SK-N-SH (cell line): Measurements from ENCODE around the gene TRDN. TPM values are rescaled to one million over a fixed set of nuclear protein-coding genes. Genes with fewer than 3 reads are reported as not detected.

Source experiments
- CTCF ChIA-PET: fragments of 300-600, 350-600 bp; formaldehyde crosslinking; extraction: SDS; loops from one replicate; lab custom pipeline; 2021; lab: Yijun Ruan, JAX
- POLR2A ChIA-PET: fragments of 350-600 bp; sonication (Branson Sonifier 250); formaldehyde crosslinking; extraction: SDS; loops from one replicate; lab custom pipeline; 2020; ENCODE audit warnings: antibody characterized with exemption, inconsistent platforms; lab: Yijun Ruan, JAX
- DNase-seq: peaks from one replicate; pipeline ENCODE4 v3.0.0; 2012
- H2AFZ ChIP-seq: fragments of 200-600 bp; sonication (generic); 2 replicates; pipeline ENCODE4 v1.8.1; 2016; ENCODE audit warnings: antibody characterized with exemption, mild to moderate bottlenecking, low read depth
- H3F3A ChIP-seq: fragments of 200-600 bp; sonication (generic); replicated peaks from 2 replicates; pipeline ENCODE3; 2016; ENCODE audit warnings: antibody characterized with exemption, mild to moderate bottlenecking; ENCODE audit not compliant: insufficient read depth
- H3K27ac ChIP-seq, 2 experiments: fragments of 200-500 bp in 1 of 2; fragments of 200-600 bp in 1 of 2; sonication (Bioruptor generic) in 1 of 2; sonication (generic), shearing (Covaris generic) in 1 of 2; 2 replicates each; pipeline versions ENCODE4 v1.5.1 to v1.6.1; 2014 to 2016; ENCODE audit warnings: low read depth in 2 of 2, inconsistent platforms in 1 of 2, low read length in 1 of 2, mild to moderate bottlenecking in 1 of 2, mixed read lengths in 1 of 2
- H3K27me3 ChIP-seq: fragments of 200-600 bp; sonication (generic), shearing (Covaris generic); 2 replicates; pipeline ENCODE4 v1.6.1; 2016; ENCODE audit warnings: mixed run types; ENCODE audit not compliant: insufficient read depth
- H3K36me3 ChIP-seq, 2 experiments: fragments of 200-500 bp in 1 of 2; fragments of 200-600 bp in 1 of 2; sonication (Bioruptor generic) in 1 of 2; sonication (generic) in 1 of 2; replicated peaks in 1 of 2; 2 replicates each; pipeline versions ENCODE3 to v1.5.1; 2014 to 2016; ENCODE audit warnings: low read length in 1 of 2, mild to moderate bottlenecking in 1 of 2; ENCODE audit not compliant: insufficient read depth in 2 of 2, control insufficient read depth in 1 of 2
- H3K4me1 ChIP-seq, 2 experiments: fragments of 200-500 bp in 1 of 2; fragments of 200-600 bp in 1 of 2; sonication (Bioruptor generic) in 1 of 2; sonication (generic), shearing (Covaris generic) in 1 of 2; 2 replicates each; pipeline versions ENCODE4 v1.5.1 to v1.6.1; 2014 to 2016; ENCODE audit warnings: low read depth in 1 of 2, low read length in 1 of 2, mixed run types in 1 of 2; ENCODE audit not compliant: insufficient read depth in 2 of 2, control insufficient read depth in 1 of 2
- H3K4me2 ChIP-seq: fragments of 200-600 bp; sonication (generic), shearing (Covaris generic); 2 replicates; pipeline ENCODE4 v1.6.1; 2017; ENCODE audit warnings: mixed run types
- H3K4me3 ChIP-seq, 2 experiments: fragments of 200-500 bp in 1 of 2; fragments of 200-600 bp in 1 of 2; sonication (Bioruptor generic) in 1 of 2; sonication (generic), shearing (Covaris generic) in 1 of 2; 2 replicates each; pipeline versions ENCODE4 v1.5.1 to v1.8.1; 2014 to 2016; ENCODE audit warnings: low read depth in 2 of 2, inconsistent platforms in 1 of 2, low read length in 1 of 2, mild to moderate bottlenecking in 1 of 2, mixed read lengths in 1 of 2, moderate library complexity in 1 of 2
- H3K79me2 ChIP-seq: fragments of 200-600 bp; sonication (generic); 2 replicates; pipeline ENCODE4 v1.8.1; 2017; ENCODE audit warnings: mild to moderate bottlenecking; ENCODE audit not compliant: insufficient read depth
- H3K9ac ChIP-seq: fragments of 200-600 bp; sonication (generic); 2 replicates; pipeline ENCODE4 v1.6.1; 2017; ENCODE audit warnings: mixed run types
- H3K9me2 ChIP-seq: fragments of 200-600 bp; sonication (generic); 2 replicates; pipeline ENCODE4 v1.6.1; 2017; ENCODE audit warnings: mixed run types
- H3K9me3 ChIP-seq: fragments of 200-600 bp; sonication (generic); 2 replicates; pipeline ENCODE4 v1.6.1; 2017; ENCODE audit warnings: mixed run types, mild to moderate bottlenecking, moderate library complexity
- H4K20me1 ChIP-seq: fragments of 200-600 bp; sonication (generic); 2 replicates; pipeline ENCODE4 v1.6.1; 2017; ENCODE audit warnings: mild to moderate bottlenecking, mixed run types; ENCODE audit not compliant: insufficient read depth
- FOXM1 ChIP-seq: IDR thresholded peaks from 2 replicates; pipeline ENCODE4 v1.4.0; 2012; ENCODE audit warnings: low read depth, mild to moderate bottlenecking
- GABPA ChIP-seq: IDR thresholded peaks from 2 replicates; pipeline ENCODE4 v1.4.0; 2012; ENCODE audit warnings: low read depth, mild to moderate bottlenecking
- GATA2 ChIP-seq: sonication (generic); formaldehyde crosslinking; IDR thresholded peaks from 2 replicates; pipeline ENCODE4 v1.5.0; 2020; ENCODE audit warnings: mild to moderate bottlenecking, missing genetic modification reagents
- MXI1 ChIP-seq: IDR thresholded peaks from 2 replicates; pipeline ENCODE4 v1.6.1; 2012; ENCODE audit warnings: mild to moderate bottlenecking, low read depth, low read length, improper control_type of control experiment
- NRF1 ChIP-seq: IDR thresholded peaks from 2 replicates; pipeline ENCODE4 v1.6.1; 2012; ENCODE audit warnings: low read depth, mild to moderate bottlenecking, low read length
- PBX3 ChIP-seq: IDR thresholded peaks from 2 replicates; pipeline ENCODE4; 2012
- POLR2AphosphoS5 ChIP-seq: IDR thresholded peaks from 2 replicates; pipeline ENCODE4 v1.6.1; 2012; ENCODE audit warnings: low read depth, low read length
- RXRA ChIP-seq: IDR thresholded peaks from 2 replicates; pipeline ENCODE4 v1.4.0; 2012; ENCODE audit warnings: low read depth, mild to moderate bottlenecking, borderline replicate concordance
- SIN3A ChIP-seq: IDR thresholded peaks from 2 replicates; pipeline ENCODE4 v1.6.1; 2012; ENCODE audit warnings: low read depth, mild to moderate bottlenecking, low read length, moderate library complexity, borderline replicate concordance
- TCF12 ChIP-seq: IDR thresholded peaks from 2 replicates; pipeline ENCODE4 v1.4.0; 2012
- YY1 ChIP-seq: IDR thresholded peaks from 2 replicates; pipeline ENCODE4 v1.4.0; 2012; ENCODE audit warnings: low read depth, mild to moderate bottlenecking
- WGBS: methylation state at CpG from one replicate; pipeline ENCODE4 v1.1.6; 2017; ENCODE audit warnings: low lambda C conversion rate; 5-methylcytosine and 5-hydroxymethylcytosine counted together
- polyA plus RNA-seq, 3 experiments: library from polyadenylated mRNA; depleted of rRNA; stranded (reverse); fragments of >200 nt; gene quantifications; 2 replicates each; pipeline ENCODE4 v1.2.3, GENCODE V29; 2012
- TF ChIP-seq, protein P1 (sequence below): fragments of 200-600 bp; sonication (generic); IDR thresholded peaks from 2 replicates; pipeline ENCODE4 v1.6.1; 2017; ENCODE audit warnings: antibody characterized with exemption, mild to moderate bottlenecking, moderate library complexity
- TF ChIP-seq, protein P2 (sequence below): IDR thresholded peaks from 2 replicates; pipeline ENCODE4 v1.6.1; 2012; ENCODE audit warnings: mild to moderate bottlenecking, low read depth, low read length, moderate library complexity

TRDN gene
- polyA plus RNA-seq, 1 of the 3 experiments (the other 2 are of a cell fraction): not detected

- TF ChIP-seq MXI1: no peak
- TF ChIP-seq NRF1: no peak
- TF ChIP-seq, all 33 proteins: peak for 0
Measured at GRCh38 chr6:123668063-123668462, 31.3 kb upstream of the TRDN start (continued).

- no peaks in the 10 kb centered on the region for H3K36me3 ChIP-seq
- no peak overlapping the region for H3K4me2 ChIP-seq
- no peak overlapping the region for H2AFZ ChIP-seq
- H3K4me1 ChIP-seq: no peaks in the 10 kb centered on the region
- no peak for DNase-seq
- CTCF ChIA-PET: no interaction called here
- no peak overlapping the region for H3K9ac ChIP-seq
- H3K9me2 ChIP-seq: no peaks in the 10 kb centered on the region
- peaks cover 5% of the 10 kb centered on the region; the same call in 1 of the 2 replicates for H3K27me3 ChIP-seq
- H4K20me1 ChIP-seq: no peaks in the 10 kb centered on the region
- no peak overlapping the region for H3K27ac ChIP-seq
- POLR2A ChIA-PET: no interaction called here
- H3K9me3 ChIP-seq: no peaks in the 10 kb centered on the region
- H3K79me2 ChIP-seq: no peaks in the 10 kb centered on the region
- H3K4me3 ChIP-seq: no peak overlapping the region
- H3F3A ChIP-seq: no peaks in the 10 kb centered on the region
- no peak for TF ChIP-seq TCF12
- no peak for TF ChIP-seq YY1
- no peak for TF ChIP-seq GATA2 (CRISPR knock-in tag)
- TF ChIP-seq, protein P1, sequence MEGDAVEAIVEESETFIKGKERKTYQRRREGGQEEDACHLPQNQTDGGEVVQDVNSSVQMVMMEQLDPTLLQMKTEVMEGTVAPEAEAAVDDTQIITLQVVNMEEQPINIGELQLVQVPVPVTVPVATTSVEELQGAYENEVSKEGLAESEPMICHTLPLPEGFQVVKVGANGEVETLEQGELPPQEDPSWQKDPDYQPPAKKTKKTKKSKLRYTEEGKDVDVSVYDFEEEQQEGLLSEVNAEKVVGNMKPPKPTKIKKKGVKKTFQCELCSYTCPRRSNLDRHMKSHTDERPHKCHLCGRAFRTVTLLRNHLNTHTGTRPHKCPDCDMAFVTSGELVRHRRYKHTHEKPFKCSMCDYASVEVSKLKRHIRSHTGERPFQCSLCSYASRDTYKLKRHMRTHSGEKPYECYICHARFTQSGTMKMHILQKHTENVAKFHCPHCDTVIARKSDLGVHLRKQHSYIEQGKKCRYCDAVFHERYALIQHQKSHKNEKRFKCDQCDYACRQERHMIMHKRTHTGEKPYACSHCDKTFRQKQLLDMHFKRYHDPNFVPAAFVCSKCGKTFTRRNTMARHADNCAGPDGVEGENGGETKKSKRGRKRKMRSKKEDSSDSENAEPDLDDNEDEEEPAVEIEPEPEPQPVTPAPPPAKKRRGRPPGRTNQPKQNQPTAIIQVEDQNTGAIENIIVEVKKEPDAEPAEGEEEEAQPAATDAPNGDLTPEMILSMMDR: no peak
Measured at GRCh38 chr6:123663436-123663835, 26.7 kb upstream of the TRDN start.

- DNase-seq: no peak
- no peak overlapping the region for H2AFZ ChIP-seq
- H3K4me2 ChIP-seq: no peak overlapping the region
- H3K36me3 ChIP-seq: no peaks in the 10 kb centered on the region
- ChIA-PET CTCF (no interaction called here), POLR2A (no interaction called here)
- H3K9ac ChIP-seq: no peak overlapping the region
- H4K20me1 ChIP-seq: no peaks in the 10 kb centered on the region
- peaks cover 5% of the 10 kb centered on the region; the same call in 1 of the 2 replicates for H3K27me3 ChIP-seq
- no peak overlapping the region for H3K27ac ChIP-seq
- TF ChIP-seq PBX3 (no peak), RXRA (no peak), MXI1 (no peak), SIN3A (no peak), FOXM1 (no peak), GABPA (no peak), POLR2AphosphoS5 (no peak)
- TF ChIP-seq, protein P2, sequence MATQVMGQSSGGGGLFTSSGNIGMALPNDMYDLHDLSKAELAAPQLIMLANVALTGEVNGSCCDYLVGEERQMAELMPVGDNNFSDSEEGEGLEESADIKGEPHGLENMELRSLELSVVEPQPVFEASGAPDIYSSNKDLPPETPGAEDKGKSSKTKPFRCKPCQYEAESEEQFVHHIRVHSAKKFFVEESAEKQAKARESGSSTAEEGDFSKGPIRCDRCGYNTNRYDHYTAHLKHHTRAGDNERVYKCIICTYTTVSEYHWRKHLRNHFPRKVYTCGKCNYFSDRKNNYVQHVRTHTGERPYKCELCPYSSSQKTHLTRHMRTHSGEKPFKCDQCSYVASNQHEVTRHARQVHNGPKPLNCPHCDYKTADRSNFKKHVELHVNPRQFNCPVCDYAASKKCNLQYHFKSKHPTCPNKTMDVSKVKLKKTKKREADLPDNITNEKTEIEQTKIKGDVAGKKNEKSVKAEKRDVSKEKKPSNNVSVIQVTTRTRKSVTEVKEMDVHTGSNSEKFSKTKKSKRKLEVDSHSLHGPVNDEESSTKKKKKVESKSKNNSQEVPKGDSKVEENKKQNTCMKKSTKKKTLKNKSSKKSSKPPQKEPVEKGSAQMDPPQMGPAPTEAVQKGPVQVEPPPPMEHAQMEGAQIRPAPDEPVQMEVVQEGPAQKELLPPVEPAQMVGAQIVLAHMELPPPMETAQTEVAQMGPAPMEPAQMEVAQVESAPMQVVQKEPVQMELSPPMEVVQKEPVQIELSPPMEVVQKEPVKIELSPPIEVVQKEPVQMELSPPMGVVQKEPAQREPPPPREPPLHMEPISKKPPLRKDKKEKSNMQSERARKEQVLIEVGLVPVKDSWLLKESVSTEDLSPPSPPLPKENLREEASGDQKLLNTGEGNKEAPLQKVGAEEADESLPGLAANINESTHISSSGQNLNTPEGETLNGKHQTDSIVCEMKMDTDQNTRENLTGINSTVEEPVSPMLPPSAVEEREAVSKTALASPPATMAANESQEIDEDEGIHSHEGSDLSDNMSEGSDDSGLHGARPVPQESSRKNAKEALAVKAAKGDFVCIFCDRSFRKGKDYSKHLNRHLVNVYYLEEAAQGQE: no peak
- TF ChIP-seq, all 33 proteins: peak for 0
- Histone ChIP-seq H3K9me3 (no peaks in the 10 kb centered on the region), H3K4me1 (no peaks in the 10 kb centered on the region), H3K79me2 (no peaks in the 10 kb centered on the region), H3F3A (no peaks in the 10 kb centered on the region), H3K9me2 (no peaks in the 10 kb centered on the region), H3K4me3 (no peak overlapping the region)
- 4% methylated on average over 3 of the region's 3 CpGs for WGBS
Measured at GRCh38 chr6:123662757-123663156, 26.0 kb upstream of the TRDN start.
